ENCODE measurements around the gene HYDIN. TPM values are rescaled to one million over a fixed set of nuclear protein-coding genes. Genes with fewer than 3 reads are reported as not detected.

The HYDIN gene
- total and polyA plus RNA-seq, 9 of the 15 experiments (the other 6 are each of a cell fraction or from before 2014, with no cell fraction given): 0.08 to 0.43 (median 0.14) TPM; not detected in 1

DNA sequence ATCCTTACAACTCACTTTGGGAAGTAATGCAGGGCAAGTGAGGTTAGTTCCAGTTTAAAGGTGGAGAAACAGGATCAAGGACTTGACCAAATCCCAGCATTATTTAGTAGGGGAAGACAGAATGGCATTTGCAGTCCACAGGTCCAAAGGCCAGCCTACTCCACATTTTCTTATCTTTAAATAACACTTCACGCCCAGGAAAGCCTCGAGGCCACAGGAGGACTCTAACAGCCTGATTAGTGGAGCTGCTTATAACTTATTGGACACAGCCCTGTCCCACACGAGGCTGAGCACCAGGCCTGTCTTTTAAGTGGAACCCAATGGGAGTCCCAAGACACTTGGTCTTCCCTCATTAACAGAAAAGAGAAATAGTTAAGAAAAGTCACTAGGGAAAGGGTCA lies 12.1 kb upstream of the HYDIN start:
- no peak for TF ChIP-seq ZNF41 (CRISPR knock-in tag; conservative IDR thresholded peaks at IDR 0.05)
- no peak for TF ChIP-seq ZNF408 (CRISPR knock-in tag; IDR thresholded peaks at IDR 0.05; ENCODE audit: low read depth)
- TF ChIP-seq, protein P1, sequence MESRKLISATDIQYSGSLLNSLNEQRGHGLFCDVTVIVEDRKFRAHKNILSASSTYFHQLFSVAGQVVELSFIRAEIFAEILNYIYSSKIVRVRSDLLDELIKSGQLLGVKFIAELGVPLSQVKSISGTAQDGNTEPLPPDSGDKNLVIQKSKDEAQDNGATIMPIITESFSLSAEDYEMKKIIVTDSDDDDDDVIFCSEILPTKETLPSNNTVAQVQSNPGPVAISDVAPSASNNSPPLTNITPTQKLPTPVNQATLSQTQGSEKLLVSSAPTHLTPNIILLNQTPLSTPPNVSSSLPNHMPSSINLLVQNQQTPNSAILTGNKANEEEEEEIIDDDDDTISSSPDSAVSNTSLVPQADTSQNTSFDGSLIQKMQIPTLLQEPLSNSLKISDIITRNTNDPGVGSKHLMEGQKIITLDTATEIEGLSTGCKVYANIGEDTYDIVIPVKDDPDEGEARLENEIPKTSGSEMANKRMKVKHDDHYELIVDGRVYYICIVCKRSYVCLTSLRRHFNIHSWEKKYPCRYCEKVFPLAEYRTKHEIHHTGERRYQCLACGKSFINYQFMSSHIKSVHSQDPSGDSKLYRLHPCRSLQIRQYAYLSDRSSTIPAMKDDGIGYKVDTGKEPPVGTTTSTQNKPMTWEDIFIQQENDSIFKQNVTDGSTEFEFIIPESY (CRISPR knock-in tag; IDR thresholded peaks at IDR 0.05): no peak
- no peak for TF ChIP-seq OTX1 (CRISPR knock-in tag; IDR thresholded peaks at IDR 0.05)
- TF ChIP-seq GABPB2 (CRISPR knock-in tag; conservative IDR thresholded peaks at IDR 0.05): no peak
- TF ChIP-seq HNRNPL (IDR thresholded peaks at IDR 0.05; ENCODE audit: low read depth, low read length): no peak
- no peaks in the 10 kb centered on the region for H3K9me3 ChIP-seq (replicated peaks; ENCODE audit: control insufficient read depth, insufficient read depth, low read depth, low read length)
- no peaks in the 10 kb centered on the region for H3K4me1 ChIP-seq (replicated peaks in 1 of 2; ENCODE audit: control insufficient read depth in 2 of 2, insufficient read depth in 2 of 2, low read length in 2 of 2)
- ChIA-PET POLR2A (no interaction called here), CTCF (ENCODE audit: low intra/inter-chr PET ratio) (no interaction called here)
- H2AFZ ChIP-seq (ENCODE audit: low read depth, low read length): no peak overlapping the region
- DNase-seq (ENCODE audit: extremely low read depth in 1 of 4, low spot score in 3 of 4) (no peak), ATAC-seq (no peak), FAIRE-seq (no peak)
- H3K4me2 ChIP-seq (ENCODE audit: insufficient read depth, low read length): no peak overlapping the region
- no peaks in the 10 kb centered on the region for H3K79me2 ChIP-seq (ENCODE audit: control insufficient read depth, insufficient read depth, low read length)
- no peak overlapping the region for H3K9ac ChIP-seq (ENCODE audit: insufficient read depth in 1 of 2, low read depth in 2 of 2, low read length in 2 of 2)
- H4K20me1 ChIP-seq (replicated peaks; ENCODE audit: control insufficient read depth, insufficient read depth, low read length): no peaks in the 10 kb centered on the region
- 0% methylated on average over 3 of the region's 3 CpGs for WGBS (ENCODE audit: insufficient coverage, low coverage, missing lambda C conversion rate)
- peaks cover 0 to 5% of the 10 kb centered on the region in 2 experiments; a peak in 1 of 5 replicates for H3K27me3 ChIP-seq (ENCODE audit: control insufficient read depth in 2 of 2, insufficient read depth in 2 of 2, low read length in 2 of 2)
- no peaks in the 10 kb centered on the region for H3K36me3 ChIP-seq (ENCODE audit: control insufficient read depth, insufficient read depth, low read length)
- H3K27ac ChIP-seq (ENCODE audit: extremely low read depth, low read depth, low read length): no peak overlapping the region
- BruUV-seq (replicated peaks): no TSS peak
- in situ Hi-C loops (cut with MboI): no loop called here
- no peaks in the 10 kb centered on the region for H3K9me1 ChIP-seq (ENCODE audit: control insufficient read depth, insufficient read depth, low read length)
- H3K4me3 ChIP-seq: no peak overlapping the region
- intact Hi-C loops (cut with micrococcal nuclease): no loop called here
